Mucosa of rectum (tissue), 2 donors: ENCODE data around the gene TMEM132E.

Experiments used
- H3K27ac ChIP-seq, 2 donors: one replicate each; pipeline ENCODE4 v1.7.0; 2013; ENCODE audit warnings: inconsistent platforms in 2 of 2, low read depth in 2 of 2, low read length in 2 of 2
- H3K27me3 ChIP-seq, 2 donors: one replicate each; pipeline ENCODE4 v1.7.0; 2013; ENCODE audit warnings: low read length in 2 of 2; ENCODE audit not compliant: control insufficient read depth in 2 of 2, insufficient read depth in 2 of 2
- H3K36me3 ChIP-seq, 2 donors: one replicate each; pipeline ENCODE4 v1.7.0; 2013; ENCODE audit warnings: low read length in 2 of 2; ENCODE audit not compliant: control insufficient read depth in 2 of 2, insufficient read depth in 2 of 2
- H3K4me1 ChIP-seq, 2 donors: one replicate each; pipeline ENCODE4 v1.7.0; 2013; ENCODE audit warnings: low read length in 2 of 2, mild to moderate bottlenecking in 1 of 2; ENCODE audit not compliant: control insufficient read depth in 2 of 2, insufficient read depth in 2 of 2
- H3K4me3 ChIP-seq, 2 donors: one replicate each; pipeline ENCODE4 v1.7.0; 2013; ENCODE audit warnings: low read length in 2 of 2
- H3K9ac ChIP-seq, 2 donors: one replicate each; pipeline ENCODE4 v1.7.0; 2013; ENCODE audit warnings: low read length in 2 of 2, low read depth in 1 of 2, mild to moderate bottlenecking in 1 of 2
- H3K9me3 ChIP-seq, 2 donors: one replicate each; pipeline ENCODE4 v1.7.0; 2013; ENCODE audit warnings: low read length in 2 of 2; ENCODE audit not compliant: control insufficient read depth in 2 of 2
- donor health status: healthy.
- donor health status: Normal muscosa, but diverticular disease.

TMEM132E gene

GRCh38 chr17:34567691-34568465 lies 11.5 kb upstream of the TMEM132E start:
- Histone ChIP-seq H3K9ac (no peak overlapping the region), H3K27ac (no peak overlapping the region), H3K9me3 (no peaks in the 10 kb centered on the region), H3K36me3 (no peaks in the 10 kb centered on the region), H3K27me3 (peaks cover 0 to 9% of the 10 kb centered on the region in 2 donors), H3K4me1 (no peaks in the 10 kb centered on the region), H3K4me3 (no peak overlapping the region)

- Histone ChIP-seq H3K4me3 (no peak overlapping the region), H3K9ac (no peak overlapping the region), H3K4me1 (no peaks in the 10 kb centered on the region), H3K27ac (no peak overlapping the region), H3K9me3 (no peaks in the 10 kb centered on the region), H3K36me3 (no peaks in the 10 kb centered on the region), H3K27me3 (peaks cover 0 to 9% of the 10 kb centered on the region in 2 donors)
Observed at GRCh38 chr17:34568953-34569352, 10.4 kb upstream of the TMEM132E start.

DNA sequence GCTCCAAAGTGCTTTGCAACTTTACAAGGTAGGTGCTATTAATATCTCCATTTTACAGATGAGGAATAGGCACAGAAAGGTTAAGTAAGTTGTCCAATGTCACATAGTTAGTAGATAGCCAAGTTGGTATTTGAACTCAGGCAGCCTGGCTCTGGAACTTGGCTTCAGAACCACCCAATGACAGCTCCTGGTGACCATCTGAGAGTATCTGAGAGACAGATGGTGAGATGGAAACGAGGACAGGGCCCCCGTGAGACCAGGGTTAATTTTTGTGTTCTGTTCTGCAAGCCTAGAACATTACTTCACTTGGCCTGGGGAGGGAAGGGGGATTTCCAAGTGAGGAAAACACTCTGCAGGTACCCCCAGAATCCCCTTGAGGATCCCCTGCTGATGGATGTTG lies 9.8 kb upstream of the TMEM132E start:
- H3K4me3 ChIP-seq = no peak overlapping the region
- H3K9me3 ChIP-seq = no peaks in the 10 kb centered on the region
- peaks cover 0 to 9% of the 10 kb centered on the region in 2 donors for H3K27me3 ChIP-seq
- H3K4me1 ChIP-seq = no peaks in the 10 kb centered on the region
- H3K36me3 ChIP-seq = no peaks in the 10 kb centered on the region
- no peak overlapping the region for H3K27ac ChIP-seq
- H3K9ac ChIP-seq = no peak overlapping the region

DNA sequence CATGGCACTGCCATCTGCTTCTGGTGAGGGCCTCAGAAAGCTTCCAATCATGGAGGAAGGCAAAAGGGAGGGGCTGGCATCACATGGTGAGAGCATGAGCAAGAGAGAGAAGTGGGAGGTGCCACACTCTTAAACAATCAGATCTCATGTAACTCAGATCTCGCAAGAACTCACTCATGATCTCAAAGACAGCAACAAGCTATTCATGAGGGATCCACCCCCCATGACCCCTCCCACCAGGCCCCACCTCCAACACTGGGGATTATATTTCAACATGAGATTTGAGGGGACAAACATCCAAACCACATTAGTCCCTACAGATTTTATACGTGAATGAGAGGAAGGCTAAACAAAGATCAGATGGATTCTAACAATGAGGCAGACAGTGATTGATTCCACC lies 8.9 kb upstream of the TMEM132E start:
- Histone ChIP-seq H3K4me1 (no peaks in the 10 kb centered on the region), H3K27ac (no peak overlapping the region), H3K4me3 (no peak overlapping the region), H3K9ac (no peak overlapping the region), H3K27me3 (peaks cover 0 to 9% of the 10 kb centered on the region in 2 donors), H3K9me3 (no peaks in the 10 kb centered on the region), H3K36me3 (no peaks in the 10 kb centered on the region)

DNA sequence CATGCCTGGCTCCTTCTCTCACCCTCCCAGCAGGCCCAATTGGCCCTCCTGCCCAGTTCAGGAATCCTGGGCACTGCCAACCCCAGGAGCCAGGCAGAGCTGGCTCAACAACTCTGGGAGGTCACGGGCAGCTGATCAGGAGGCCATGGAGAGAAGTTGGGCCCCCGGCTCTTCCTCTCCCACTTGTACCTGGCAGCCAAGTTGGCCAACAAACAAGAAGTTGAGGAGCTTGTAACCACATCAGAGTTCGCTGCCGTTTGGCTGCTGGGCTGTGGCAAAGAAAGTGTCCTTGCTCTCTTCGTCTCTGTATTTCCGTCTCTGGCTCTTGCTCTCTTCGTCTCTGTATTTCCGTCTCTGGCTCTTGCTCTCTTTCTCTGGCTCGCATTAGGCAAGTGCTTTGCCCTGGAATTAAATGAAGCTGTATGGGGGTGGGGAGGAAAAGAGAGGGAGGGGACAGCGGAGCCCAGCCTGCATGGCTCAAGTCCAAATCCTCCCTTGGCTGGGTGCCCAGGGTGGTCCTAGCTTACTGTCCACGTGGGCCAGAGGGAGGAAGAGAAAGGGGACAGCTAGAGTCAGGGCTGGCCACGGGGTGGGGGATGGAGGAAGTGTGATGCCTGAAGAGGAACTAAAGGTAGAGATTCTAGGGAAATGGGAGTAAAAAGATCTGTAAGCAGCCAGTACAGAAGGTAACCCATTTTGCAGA lies 7.8 kb upstream of the TMEM132E start:
- Histone ChIP-seq H3K27me3 (peaks cover 4 to 17% of the 10 kb centered on the region in 2 donors), H3K9me3 (no peaks in the 10 kb centered on the region), H3K9ac (no peak overlapping the region)

GRCh38 chr17:34572483-34572882 lies 6.9 kb upstream of the TMEM132E start:
- H3K9ac ChIP-seq = no peak overlapping the region
- no peaks in the 10 kb centered on the region for H3K36me3 ChIP-seq
- H3K4me3 ChIP-seq = no peak overlapping the region
- peaks cover 12 to 19% of the 10 kb centered on the region in 2 donors for H3K27me3 ChIP-seq
- H3K4me1 ChIP-seq = no peaks in the 10 kb centered on the region
- no peak overlapping the region for H3K27ac ChIP-seq
- no peaks in the 10 kb centered on the region for H3K9me3 ChIP-seq

More for the DNA sequence above, 7.8 kb upstream of the TMEM132E start:
- no peaks in the 10 kb centered on the region for H3K36me3 ChIP-seq
- no peak overlapping the region for H3K27ac ChIP-seq
- H3K4me3 ChIP-seq = no peak overlapping the region
- H3K4me1 ChIP-seq = no peaks in the 10 kb centered on the region

DNA sequence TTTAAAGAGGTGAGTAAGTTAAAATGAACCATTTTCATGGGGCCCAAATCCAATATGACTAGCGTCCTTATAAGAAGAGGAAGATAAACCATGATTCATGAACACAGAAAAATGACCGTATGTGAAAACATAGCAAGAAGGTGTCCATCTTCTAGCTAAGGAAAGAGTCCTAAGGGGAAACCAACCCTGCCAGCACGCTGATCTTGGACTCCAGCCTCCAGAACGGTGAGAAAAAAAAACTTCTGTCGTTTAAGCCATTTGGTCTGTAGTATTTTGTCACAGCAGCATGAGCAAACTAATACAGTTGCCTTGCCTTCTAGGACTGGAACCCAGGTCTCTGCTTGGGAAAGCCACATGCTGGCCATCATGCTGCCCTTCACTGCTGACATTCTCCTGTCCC lies 4.2 kb upstream of the TMEM132E start:
- Histone ChIP-seq H3K9ac (no peak overlapping the region), H3K9me3 (no peaks in the 10 kb centered on the region), H3K27me3 (peaks cover 28 to 31% of the 10 kb centered on the region in 2 donors), H3K4me3 (no peak overlapping the region), H3K36me3 (no peaks in the 10 kb centered on the region), H3K4me1 (peaks cover 0 to 3% of the 10 kb centered on the region in 2 donors), H3K27ac (no peak overlapping the region)

GRCh38 chr17:34578016-34578415 lies 1.4 kb upstream of the TMEM132E start:
- Histone ChIP-seq H3K27me3 (peaks cover 40 to 52% of the 10 kb centered on the region in 2 donors), H3K4me3 (no peak overlapping the region), H3K9me3 (no peaks in the 10 kb centered on the region), H3K36me3 (no peaks in the 10 kb centered on the region), H3K4me1 (peaks cover 0 to 3% of the 10 kb centered on the region in 2 donors), H3K27ac (no peak overlapping the region), H3K9ac (no peak overlapping the region)

GRCh38 chr17:34578656-34579016 lies 746 bp upstream of the TMEM132E start:
- peaks cover 46 to 57% of the 10 kb centered on the region in 2 donors for H3K27me3 ChIP-seq
- H3K27ac ChIP-seq = no peak overlapping the region
- no peak overlapping the region for H3K9ac ChIP-seq
- no peak overlapping the region for H3K4me3 ChIP-seq
- no peaks in the 10 kb centered on the region for H3K9me3 ChIP-seq
- H3K36me3 ChIP-seq = no peaks in the 10 kb centered on the region
- peaks cover 0 to 3% of the 10 kb centered on the region in 2 donors for H3K4me1 ChIP-seq

DNA sequence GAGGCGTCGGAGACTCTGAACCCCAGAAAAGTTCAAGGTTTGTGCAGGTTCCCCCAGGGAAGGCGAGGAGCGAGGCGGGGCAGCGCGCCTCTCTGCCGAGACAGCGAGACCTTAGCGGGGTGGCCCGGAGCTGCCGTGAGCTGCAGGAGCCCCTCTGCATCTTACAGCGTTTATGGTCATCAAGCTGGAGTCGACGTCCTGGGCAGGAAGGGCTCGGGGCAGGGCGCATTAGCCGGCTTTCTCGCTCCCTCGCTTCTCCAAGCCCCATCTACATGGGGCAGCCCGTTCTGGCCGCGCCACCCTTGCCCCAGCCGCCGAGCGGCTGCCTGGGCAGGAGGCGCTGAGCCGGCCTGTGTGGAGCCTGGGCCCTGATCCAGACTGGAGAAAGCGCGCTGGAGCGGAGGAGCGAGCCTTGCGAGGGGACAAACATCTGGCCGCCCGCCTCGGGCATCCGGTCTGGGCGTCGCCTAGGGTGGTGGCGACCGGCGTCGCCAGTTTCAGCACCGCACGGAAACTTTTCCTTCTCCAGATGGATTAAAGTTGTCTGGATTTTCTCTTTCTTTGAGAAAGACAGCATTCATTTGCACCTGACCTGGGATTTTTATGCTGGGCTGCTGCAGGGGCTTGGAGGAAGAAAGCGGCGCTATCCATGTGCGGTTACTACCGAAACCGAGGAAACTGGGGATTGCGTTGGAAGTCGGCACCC lies 750 bp downstream of the TMEM132E start:
- Histone ChIP-seq H3K4me1 (peaks cover 0 to 3% of the 10 kb centered on the region in 2 donors), H3K9me3 (no peaks in the 10 kb centered on the region), H3K27me3 (peaks cover 54 to 63% of the 10 kb centered on the region in 2 donors), H3K36me3 (no peaks in the 10 kb centered on the region), H3K27ac (no peak overlapping the region), H3K4me3 (no peak overlapping the region), H3K9ac (no peak overlapping the region)
